SK-N-SH treated with all-trans-retinoic acid at 6 μM for 48 hours (cell line): ENCODE results near the gene SCFD1.
"Not testable (repeated sequence)": the region's sequence is repeated elsewhere in the genome, so short reads cannot be mapped to it uniquely, and the experiment has no call there.

Experiments
- ATAC-seq: fragments of 200-7000 bp; cut with Tn5 transposase; 3 replicates; pipeline ENCODE4 v1.9.1; 2020; ENCODE audit warnings: mild to moderate bottlenecking, moderate library complexity
- ARNTL ChIP-seq: fragments of 450-650 bp; formaldehyde crosslinking; IDR thresholded peaks from 2 replicates; pipeline ENCODE4 v1.5.0; 2020; ENCODE audit warnings: low read depth, mild to moderate bottlenecking, moderate library complexity, borderline replicate concordance
- BACH2 ChIP-seq: fragments of 250-450 bp; sonication (Bioruptor Pico); IDR thresholded peaks from 2 replicates; pipeline ENCODE4 v1.9.0; 2021; ENCODE audit warnings: mild to moderate bottlenecking, borderline replicate concordance
- CREB5 ChIP-seq: fragments of 250-450 bp; sonication (Bioruptor Pico); IDR thresholded peaks from 2 replicates; pipeline ENCODE4 v1.5.1; 2020; ENCODE audit warnings: low read depth, mild to moderate bottlenecking, moderate library complexity
- CSDC2 ChIP-seq: fragments of 250-450 bp; sonication (Bioruptor Pico); IDR thresholded peaks from 2 replicates; pipeline ENCODE4 v1.5.0; 2020; ENCODE audit warnings: mild to moderate bottlenecking, moderate library complexity
- ESRRG ChIP-seq: fragments of 250-450 bp; sonication (Bioruptor Pico); IDR thresholded peaks from 2 replicates; pipeline ENCODE4 v1.6.1; 2021; ENCODE audit warnings: mild to moderate bottlenecking
- GLIS3 ChIP-seq: fragments of 250-450 bp; sonication (Bioruptor Pico); IDR thresholded peaks from 2 replicates; pipeline ENCODE4 v1.5.0; 2020; ENCODE audit warnings: mild to moderate bottlenecking, moderate library complexity
- ISL1 ChIP-seq: fragments of 250-450 bp; sonication (Bioruptor Pico); IDR thresholded peaks from 2 replicates; pipeline ENCODE4 v2.1.2; 2022; ENCODE audit warnings: mild to moderate bottlenecking, moderate library complexity
- POU6F1 ChIP-seq: fragments of 250-450 bp; sonication (Bioruptor Pico); IDR thresholded peaks from 2 replicates; pipeline ENCODE4 v1.8.0; 2021; ENCODE audit warnings: low read depth, mild to moderate bottlenecking, moderate library complexity, borderline replicate concordance
- PPARA ChIP-seq: fragments of 250-450 bp; sonication (Bioruptor Pico); IDR thresholded peaks from 2 replicates; pipeline ENCODE4 v1.5.0; 2020; ENCODE audit warnings: mild to moderate bottlenecking, borderline replicate concordance
- RARB ChIP-seq: fragments of 250-450 bp; sonication (Bioruptor Pico); IDR thresholded peaks from 2 replicates; pipeline ENCODE4 v1.8.0; 2021; ENCODE audit warnings: mild to moderate bottlenecking, moderate library complexity
- SNAI2 ChIP-seq: fragments of 250-450 bp; sonication (Bioruptor Pico); IDR thresholded peaks from 2 replicates; pipeline ENCODE4 v1.5.0; 2020; ENCODE audit warnings: mild to moderate bottlenecking, moderate library complexity
- TCF4 ChIP-seq: fragments of 250-450 bp; sonication (Bioruptor Pico); IDR thresholded peaks from 2 replicates; pipeline ENCODE4 v1.8.0; 2021; ENCODE audit warnings: mild to moderate bottlenecking, moderate library complexity, borderline replicate concordance
- TOX ChIP-seq: fragments of 250-450 bp; sonication (Bioruptor Pico); IDR thresholded peaks from 2 replicates; pipeline ENCODE4 v1.8.0; 2021; ENCODE audit warnings: mild to moderate bottlenecking, moderate library complexity, borderline replicate concordance
- ZC3H10 ChIP-seq: fragments of 250-450 bp; sonication (Bioruptor Pico); IDR thresholded peaks from 2 replicates; pipeline ENCODE4 v1.5.1; 2021; ENCODE audit warnings: mild to moderate bottlenecking, moderate library complexity
- ZFP3 ChIP-seq: fragments of 250-450 bp; sonication (Bioruptor Pico); IDR thresholded peaks from 2 replicates; pipeline ENCODE4 v1.5.0; 2020; ENCODE audit warnings: mild to moderate bottlenecking, moderate library complexity
- ZFP30 ChIP-seq: fragments of 450-650 bp; formaldehyde crosslinking; IDR thresholded peaks from 2 replicates; pipeline ENCODE4 v1.5.0; 2022; ENCODE audit warnings: mild to moderate bottlenecking, moderate library complexity
- ZNF565 ChIP-seq: fragments of 450-650 bp; formaldehyde crosslinking; conservative IDR thresholded peaks from 2 replicates; pipeline ENCODE4 v1.5.0; 2020; ENCODE audit warnings: low read depth, mild to moderate bottlenecking, moderate library complexity
- ZNF70 ChIP-seq: fragments of 450-650 bp; formaldehyde crosslinking; IDR thresholded peaks from 2 replicates; pipeline ENCODE4 v1.5.0; 2020; ENCODE audit warnings: mild to moderate bottlenecking, moderate library complexity
- ZNF8 ChIP-seq: fragments of 450-650 bp; formaldehyde crosslinking; IDR thresholded peaks from 2 replicates; pipeline ENCODE4 v1.5.0; 2020; ENCODE audit warnings: mild to moderate bottlenecking, moderate library complexity
- TF ChIP-seq, protein P1 (sequence below): fragments of 250-450 bp; sonication (Bioruptor Pico); IDR thresholded peaks from 2 replicates; pipeline ENCODE4 v1.8.0; 2020; ENCODE audit warnings: mild to moderate bottlenecking, moderate library complexity, borderline replicate concordance
- TF ChIP-seq, protein P2 (sequence below): fragments of 250-450 bp; sonication (Bioruptor Pico); IDR thresholded peaks from 2 replicates; pipeline ENCODE4 v1.5.0; 2020; ENCODE audit warnings: mild to moderate bottlenecking, moderate library complexity
- TF ChIP-seq, protein P3 (sequence below): fragments of 250-450 bp; sonication (Bioruptor Pico); IDR thresholded peaks from 2 replicates; pipeline ENCODE4 v1.5.1; 2021; ENCODE audit warnings: mild to moderate bottlenecking, moderate library complexity

Gene SCFD1

DNA sequence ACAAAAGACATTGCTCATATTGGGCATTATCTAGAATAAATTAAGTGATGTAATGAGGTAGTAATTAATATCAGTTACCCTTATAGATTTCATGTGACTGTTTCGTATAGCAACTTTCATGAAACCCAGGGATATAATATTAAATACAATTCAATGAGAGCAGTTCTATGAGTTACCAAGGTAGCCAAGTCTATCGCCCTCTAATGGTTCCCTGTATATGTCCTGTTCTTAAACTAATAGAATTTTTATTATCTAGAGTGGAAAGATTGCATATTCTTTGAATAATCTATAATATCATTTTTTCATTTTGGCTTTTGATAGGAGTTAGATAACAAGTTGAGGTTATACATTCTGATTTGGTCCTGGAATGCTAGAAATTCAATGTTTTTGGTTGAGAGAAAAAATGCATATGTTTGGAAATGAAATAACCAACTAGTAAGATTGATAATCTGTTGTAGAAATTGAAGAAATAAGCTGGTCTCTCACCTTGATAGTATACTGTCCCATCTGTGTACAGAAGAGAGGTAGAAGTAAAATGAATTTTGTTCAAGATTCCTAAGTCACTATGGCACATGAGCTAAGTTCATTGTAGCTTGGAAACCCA is 59.7 kb downstream of the SCFD1 start:
- ATAC-seq = peak; percentile 31; the same call in 1 of the 3 replicates
- TF ChIP-seq ZFP3 (CRISPR knock-in tag) (no peak), ESRRG (CRISPR knock-in tag) (no peak), GLIS3 (CRISPR knock-in tag) (no peak), SNAI2 (no peak), ZNF70 (CRISPR knock-in tag) (no peak), ISL1 (CRISPR knock-in tag) (no peak), TCF4 (CRISPR knock-in tag) (no peak), PPARA (CRISPR knock-in tag) (no peak), POU6F1 (CRISPR knock-in tag) (no peak), ZNF8 (no peak), ZFP30 (CRISPR knock-in tag) (no peak), ZNF565 (CRISPR knock-in tag) (no peak), CSDC2 (CRISPR knock-in tag) (no peak), ZC3H10 (no peak), RARB (CRISPR knock-in tag) (no peak), ARNTL (CRISPR knock-in tag) (no peak), BACH2 (CRISPR knock-in tag) (no peak), TOX (no peak)
- TF ChIP-seq, protein P1, sequence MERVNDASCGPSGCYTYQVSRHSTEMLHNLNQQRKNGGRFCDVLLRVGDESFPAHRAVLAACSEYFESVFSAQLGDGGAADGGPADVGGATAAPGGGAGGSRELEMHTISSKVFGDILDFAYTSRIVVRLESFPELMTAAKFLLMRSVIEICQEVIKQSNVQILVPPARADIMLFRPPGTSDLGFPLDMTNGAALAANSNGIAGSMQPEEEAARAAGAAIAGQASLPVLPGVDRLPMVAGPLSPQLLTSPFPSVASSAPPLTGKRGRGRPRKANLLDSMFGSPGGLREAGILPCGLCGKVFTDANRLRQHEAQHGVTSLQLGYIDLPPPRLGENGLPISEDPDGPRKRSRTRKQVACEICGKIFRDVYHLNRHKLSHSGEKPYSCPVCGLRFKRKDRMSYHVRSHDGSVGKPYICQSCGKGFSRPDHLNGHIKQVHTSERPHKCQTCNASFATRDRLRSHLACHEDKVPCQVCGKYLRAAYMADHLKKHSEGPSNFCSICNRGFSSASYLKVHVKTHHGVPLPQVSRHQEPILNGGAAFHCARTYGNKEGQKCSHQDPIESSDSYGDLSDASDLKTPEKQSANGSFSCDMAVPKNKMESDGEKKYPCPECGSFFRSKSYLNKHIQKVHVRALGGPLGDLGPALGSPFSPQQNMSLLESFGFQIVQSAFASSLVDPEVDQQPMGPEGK (CRISPR knock-in tag) = no peak
- TF ChIP-seq, protein P2, sequence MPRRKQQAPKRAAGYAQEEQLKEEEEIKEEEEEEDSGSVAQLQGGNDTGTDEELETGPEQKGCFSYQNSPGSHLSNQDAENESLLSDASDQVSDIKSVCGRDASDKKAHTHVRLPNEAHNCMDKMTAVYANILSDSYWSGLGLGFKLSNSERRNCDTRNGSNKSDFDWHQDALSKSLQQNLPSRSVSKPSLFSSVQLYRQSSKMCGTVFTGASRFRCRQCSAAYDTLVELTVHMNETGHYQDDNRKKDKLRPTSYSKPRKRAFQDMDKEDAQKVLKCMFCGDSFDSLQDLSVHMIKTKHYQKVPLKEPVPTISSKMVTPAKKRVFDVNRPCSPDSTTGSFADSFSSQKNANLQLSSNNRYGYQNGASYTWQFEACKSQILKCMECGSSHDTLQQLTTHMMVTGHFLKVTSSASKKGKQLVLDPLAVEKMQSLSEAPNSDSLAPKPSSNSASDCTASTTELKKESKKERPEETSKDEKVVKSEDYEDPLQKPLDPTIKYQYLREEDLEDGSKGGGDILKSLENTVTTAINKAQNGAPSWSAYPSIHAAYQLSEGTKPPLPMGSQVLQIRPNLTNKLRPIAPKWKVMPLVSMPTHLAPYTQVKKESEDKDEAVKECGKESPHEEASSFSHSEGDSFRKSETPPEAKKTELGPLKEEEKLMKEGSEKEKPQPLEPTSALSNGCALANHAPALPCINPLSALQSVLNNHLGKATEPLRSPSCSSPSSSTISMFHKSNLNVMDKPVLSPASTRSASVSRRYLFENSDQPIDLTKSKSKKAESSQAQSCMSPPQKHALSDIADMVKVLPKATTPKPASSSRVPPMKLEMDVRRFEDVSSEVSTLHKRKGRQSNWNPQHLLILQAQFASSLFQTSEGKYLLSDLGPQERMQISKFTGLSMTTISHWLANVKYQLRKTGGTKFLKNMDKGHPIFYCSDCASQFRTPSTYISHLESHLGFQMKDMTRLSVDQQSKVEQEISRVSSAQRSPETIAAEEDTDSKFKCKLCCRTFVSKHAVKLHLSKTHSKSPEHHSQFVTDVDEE (CRISPR knock-in tag) = no peak

- not testable (repeated sequence) for ATAC-seq
Measured at GRCh38 chr14:30690487-30691355, 68.6 kb downstream of the SCFD1 start.

- ATAC-seq = no peak
- TF ChIP-seq PPARA (CRISPR knock-in tag) (no peak), BACH2 (CRISPR knock-in tag) (no peak), ZC3H10 (no peak), CREB5 (CRISPR knock-in tag) (no peak), ISL1 (CRISPR knock-in tag) (no peak), ESRRG (CRISPR knock-in tag) (no peak), ZNF8 (no peak), ZFP30 (CRISPR knock-in tag) (no peak), ZFP3 (CRISPR knock-in tag) (no peak)
- TF ChIP-seq, protein P3, sequence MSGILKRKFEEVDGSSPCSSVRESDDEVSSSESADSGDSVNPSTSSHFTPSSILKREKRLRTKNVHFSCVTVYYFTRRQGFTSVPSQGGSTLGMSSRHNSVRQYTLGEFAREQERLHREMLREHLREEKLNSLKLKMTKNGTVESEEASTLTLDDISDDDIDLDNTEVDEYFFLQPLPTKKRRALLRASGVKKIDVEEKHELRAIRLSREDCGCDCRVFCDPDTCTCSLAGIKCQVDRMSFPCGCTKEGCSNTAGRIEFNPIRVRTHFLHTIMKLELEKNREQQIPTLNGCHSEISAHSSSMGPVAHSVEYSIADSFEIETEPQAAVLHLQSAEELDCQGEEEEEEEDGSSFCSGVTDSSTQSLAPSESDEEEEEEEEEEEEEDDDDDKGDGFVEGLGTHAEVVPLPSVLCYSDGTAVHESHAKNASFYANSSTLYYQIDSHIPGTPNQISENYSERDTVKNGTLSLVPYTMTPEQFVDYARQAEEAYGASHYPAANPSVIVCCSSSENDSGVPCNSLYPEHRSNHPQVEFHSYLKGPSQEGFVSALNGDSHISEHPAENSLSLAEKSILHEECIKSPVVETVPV (CRISPR knock-in tag) = no peak
- TF ChIP-seq, protein P2 (CRISPR knock-in tag) = no peak
Measured at GRCh38 chr14:30691751-30692398, 69.8 kb downstream of the SCFD1 start.
